NCI-H774 (cell line): ENCODE results near the gene TPSG1.

Experiments used
- DNase-seq: peaks from one replicate; lab custom pipeline; 2025; lab: John Stamatoyannopoulos, UW

TPSG1 gene

GRCh38 chr16:1176280-1176897 lies 48.7 kb downstream of the TPSG1 start:
- DNase-seq, result no peak

- no peak for DNase-seq
These were observed 49.3 kb downstream of the TPSG1 start for GRCh38 chr16:1175566-1176279.

GRCh38 chr16:1174477-1175357 lies 50.4 kb downstream of the TPSG1 start:
- DNase-seq, result no peak

DNA sequence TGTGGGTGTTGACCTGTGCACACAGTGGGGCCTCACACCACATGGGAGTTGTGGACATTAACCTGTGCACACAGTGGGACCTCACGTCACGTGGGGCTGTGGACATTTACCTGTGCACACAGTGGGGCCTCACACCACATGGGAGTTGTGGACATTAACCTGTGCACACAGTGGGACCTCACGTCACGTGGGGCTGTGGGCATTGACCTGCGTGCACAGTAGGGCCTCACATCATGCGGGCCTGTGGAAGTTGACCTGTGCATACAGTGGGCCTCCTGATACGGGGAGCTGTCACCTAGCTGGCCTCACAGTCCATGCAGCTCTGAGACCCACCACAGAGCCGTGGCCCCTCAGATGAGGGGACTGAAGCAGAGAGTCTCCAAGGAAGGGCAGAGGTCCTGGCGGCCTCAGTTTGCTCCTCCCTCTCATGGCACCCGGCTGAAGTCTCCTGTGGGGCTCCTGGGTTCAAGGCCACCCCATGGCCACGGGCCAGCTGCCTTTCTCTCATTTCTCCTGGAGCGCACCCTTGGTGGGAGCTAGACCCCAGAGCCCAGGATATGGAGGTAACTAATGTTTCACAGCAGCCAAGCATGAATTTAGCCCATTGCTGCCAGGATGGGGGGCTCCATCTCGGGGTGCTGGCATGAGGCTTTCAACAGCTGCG lies 51.1 kb downstream of the TPSG1 start:
- DNase-seq, result no peak

DNA sequence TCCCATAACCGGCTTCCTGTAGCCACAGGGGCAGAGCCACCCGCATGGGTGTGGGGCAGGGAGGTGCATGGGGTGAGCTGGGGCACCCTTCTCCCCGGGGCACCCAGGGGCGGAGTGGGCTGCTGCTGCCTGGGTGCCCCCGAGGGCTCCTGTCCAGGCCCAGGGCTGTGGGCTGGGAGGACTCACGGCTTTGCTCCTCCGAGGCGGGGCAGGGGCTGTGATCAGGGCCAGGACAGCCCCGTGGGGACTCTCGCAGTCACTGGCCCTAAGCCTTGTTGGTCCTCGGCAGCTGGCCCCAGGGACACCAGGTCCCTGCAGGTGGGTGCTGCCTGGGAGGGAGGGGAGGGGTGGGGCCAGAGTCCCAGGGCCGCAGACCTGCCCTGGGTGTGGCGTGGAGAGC lies 52.4 kb downstream of the TPSG1 start:
- DNase-seq, result no peak

DNA sequence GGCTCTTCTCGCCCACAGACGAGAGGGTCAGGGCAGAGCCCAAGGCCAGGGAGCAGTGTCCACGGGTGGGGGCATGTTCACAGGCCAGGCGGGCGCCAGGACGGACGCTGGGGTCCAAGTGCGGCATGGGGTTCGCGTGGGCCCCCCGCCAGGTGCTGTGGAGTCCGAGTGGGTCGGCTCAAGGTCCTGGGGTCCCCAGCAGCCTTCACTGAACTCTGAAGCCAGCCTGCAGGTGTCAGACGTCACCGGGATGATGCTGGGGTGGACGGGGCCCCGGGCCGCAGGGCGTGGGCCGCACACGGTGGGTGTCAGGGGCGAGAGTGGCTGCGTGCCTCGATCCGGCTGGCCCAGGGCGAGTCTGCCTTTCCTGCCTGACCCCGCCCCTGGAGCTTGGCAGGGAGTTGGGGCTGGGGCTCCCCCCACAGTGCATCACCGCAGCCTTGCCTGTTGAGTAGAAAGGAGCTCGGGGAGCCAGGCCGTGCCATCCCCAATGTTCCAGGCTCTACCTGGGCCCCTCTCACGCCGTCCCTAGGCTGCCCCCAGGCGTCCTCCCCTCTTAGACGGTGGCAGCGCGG lies 53.1 kb downstream of the TPSG1 start:
- no peak for DNase-seq
